ENCODE data around the gene GTPBP8.

DNA sequence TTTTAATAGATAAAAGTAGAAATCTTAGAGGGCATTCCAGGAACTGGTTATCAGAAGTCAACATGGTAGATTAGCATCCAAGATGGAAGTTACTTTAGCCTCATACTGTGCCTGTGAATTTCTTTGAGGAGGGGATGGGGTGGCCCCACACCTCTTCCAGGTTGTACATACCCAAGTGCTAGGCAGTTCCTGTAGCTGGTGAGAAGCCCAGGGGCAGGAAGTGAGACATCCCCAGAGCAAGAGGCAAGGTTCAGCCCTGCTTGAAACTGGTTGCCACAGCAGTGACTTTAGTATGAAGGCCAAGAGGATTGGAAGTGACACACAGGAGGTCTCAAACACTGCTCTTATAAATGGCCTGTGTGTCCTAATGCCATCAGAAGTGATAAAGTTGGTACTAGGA is 11.9 kb downstream of the GTPBP8 start:
- TF ChIP-seq POLR2AphosphoS5 (IDR thresholded peaks at IDR 0.05): no peak
- TF ChIP-seq, protein P1, sequence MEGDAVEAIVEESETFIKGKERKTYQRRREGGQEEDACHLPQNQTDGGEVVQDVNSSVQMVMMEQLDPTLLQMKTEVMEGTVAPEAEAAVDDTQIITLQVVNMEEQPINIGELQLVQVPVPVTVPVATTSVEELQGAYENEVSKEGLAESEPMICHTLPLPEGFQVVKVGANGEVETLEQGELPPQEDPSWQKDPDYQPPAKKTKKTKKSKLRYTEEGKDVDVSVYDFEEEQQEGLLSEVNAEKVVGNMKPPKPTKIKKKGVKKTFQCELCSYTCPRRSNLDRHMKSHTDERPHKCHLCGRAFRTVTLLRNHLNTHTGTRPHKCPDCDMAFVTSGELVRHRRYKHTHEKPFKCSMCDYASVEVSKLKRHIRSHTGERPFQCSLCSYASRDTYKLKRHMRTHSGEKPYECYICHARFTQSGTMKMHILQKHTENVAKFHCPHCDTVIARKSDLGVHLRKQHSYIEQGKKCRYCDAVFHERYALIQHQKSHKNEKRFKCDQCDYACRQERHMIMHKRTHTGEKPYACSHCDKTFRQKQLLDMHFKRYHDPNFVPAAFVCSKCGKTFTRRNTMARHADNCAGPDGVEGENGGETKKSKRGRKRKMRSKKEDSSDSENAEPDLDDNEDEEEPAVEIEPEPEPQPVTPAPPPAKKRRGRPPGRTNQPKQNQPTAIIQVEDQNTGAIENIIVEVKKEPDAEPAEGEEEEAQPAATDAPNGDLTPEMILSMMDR (IDR thresholded peaks at IDR 0.05): no peak
